Fibroblast of skin of scalp (primary cell): ENCODE data around the gene AURKAIP1.

Experiments
- DNase-seq: peaks from one replicate; pipeline ENCODE4 v3.0.0-alpha.2; 2013

Gene AURKAIP1

GRCh38 chr1:1359664-1360468 lies 15.1 kb downstream of the AURKAIP1 start:
- DNase-seq, result peak; percentile 89

GRCh38 chr1:1359308-1359663 lies 15.7 kb downstream of the AURKAIP1 start:
- peak; percentile 86 for DNase-seq

- peak; percentile 94 for DNase-seq
Measured at GRCh38 chr1:1358433-1359271, 16.4 kb downstream of the AURKAIP1 start, which contains the start of gene MXRA8. TSS of gene MXRA8 (minus strand) at chr1:1358555. CDS start at chr1:1358504, 51 bp downstream.

GRCh38 chr1:1357871-1358432 lies 17.1 kb downstream of the AURKAIP1 start:
- DNase-seq, result no peak

- DNase-seq, result no peak
Measured at GRCh38 chr1:1356796-1357401, 18.1 kb downstream of the AURKAIP1 start.

DNA sequence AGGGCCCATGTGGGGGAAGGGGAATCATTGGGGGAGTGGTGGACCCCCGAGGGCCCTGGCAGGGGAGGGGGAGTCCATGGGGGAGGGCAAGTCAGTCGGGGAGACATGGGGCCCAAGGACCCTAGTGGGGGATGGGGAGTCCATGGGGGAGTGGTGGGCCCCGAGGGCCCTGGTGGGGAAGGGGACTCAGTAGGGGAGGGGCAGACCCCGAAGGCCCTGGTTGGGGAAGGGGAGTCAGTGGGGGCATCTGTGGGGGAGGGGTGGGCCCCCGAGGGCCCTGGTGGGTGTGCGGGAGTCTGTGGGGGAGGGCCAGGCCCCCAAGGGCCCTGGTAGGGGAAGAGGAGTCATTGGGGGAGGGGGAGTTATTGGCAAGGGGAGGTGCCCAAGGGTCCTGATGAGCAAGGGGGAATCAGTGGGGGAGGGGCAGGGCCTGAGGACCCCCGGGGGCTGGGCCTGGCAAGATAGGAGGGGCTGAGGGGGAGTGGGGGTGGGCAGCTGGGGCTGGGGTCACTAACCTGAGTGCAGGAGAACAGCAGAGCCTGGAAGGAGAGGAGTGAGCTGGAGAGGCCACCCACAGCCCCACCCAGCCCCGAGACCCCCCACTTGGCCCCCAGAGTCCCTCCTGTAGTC lies 18.7 kb downstream of the AURKAIP1 start:
- DNase-seq, result no peak

DNA sequence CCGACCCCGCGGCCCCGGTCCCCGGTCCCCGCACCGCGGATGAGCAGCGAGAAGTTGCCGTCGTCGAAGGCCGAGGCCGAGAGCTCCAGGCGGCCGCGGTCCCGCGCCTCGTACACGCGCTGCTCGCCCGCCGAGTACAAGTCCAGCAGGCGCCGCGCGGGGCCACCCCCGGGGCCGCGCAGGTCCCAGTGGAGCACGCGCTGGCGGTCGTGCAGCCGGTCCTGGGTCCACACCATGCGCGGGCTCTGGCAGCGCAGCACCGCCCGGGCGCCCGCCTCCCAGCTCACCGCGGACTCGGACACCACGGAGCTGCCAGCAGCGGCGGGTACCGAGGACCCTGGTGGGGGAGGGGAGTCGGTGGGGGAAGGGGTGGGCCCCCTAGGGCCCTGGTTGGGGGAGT lies 19.6 kb downstream of the AURKAIP1 start:
- DNase-seq, result no peak

- DNase-seq, result no peak
Measured at GRCh38 chr1:1354271-1355247, 20.4 kb downstream of the AURKAIP1 start.

DNA sequence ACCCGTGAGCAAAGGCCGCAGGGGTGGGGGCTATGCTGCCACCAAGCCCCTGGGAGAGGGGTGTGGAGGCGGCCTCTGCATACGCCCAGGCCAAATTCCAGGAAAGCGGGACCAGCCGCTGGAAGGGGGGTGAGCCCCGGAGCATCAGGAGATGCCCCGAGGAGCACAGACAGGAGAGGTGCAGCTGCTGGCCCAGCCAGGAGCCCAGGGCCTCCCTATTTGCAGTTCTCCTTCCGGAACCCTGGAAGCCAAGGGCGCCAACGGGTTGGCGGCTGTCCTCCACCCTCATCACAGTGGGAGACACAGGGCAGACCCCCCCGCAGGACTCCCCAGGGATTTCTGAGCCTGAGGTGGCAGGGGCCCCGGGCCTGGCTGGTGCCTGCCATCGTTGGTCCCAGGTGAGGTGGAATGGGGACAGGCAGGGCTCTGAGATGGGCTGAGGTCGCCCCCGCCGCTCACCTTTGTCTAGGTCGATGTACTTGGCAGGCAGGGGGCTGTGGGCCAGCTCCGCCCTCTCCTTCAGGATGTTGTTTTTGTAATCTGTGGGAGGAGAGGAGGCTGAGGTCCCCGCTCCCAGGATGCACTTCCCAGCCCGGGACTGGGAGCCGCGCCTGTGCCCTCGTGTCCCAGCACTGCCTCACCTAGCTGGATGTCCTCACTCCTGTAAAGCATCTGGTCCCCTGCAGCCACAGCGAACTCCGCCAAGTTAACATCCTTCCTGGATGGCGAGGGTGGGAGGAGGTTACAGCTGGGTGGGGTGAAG lies 21.4 kb downstream of the AURKAIP1 start:
- DNase-seq, result no peak

DNA sequence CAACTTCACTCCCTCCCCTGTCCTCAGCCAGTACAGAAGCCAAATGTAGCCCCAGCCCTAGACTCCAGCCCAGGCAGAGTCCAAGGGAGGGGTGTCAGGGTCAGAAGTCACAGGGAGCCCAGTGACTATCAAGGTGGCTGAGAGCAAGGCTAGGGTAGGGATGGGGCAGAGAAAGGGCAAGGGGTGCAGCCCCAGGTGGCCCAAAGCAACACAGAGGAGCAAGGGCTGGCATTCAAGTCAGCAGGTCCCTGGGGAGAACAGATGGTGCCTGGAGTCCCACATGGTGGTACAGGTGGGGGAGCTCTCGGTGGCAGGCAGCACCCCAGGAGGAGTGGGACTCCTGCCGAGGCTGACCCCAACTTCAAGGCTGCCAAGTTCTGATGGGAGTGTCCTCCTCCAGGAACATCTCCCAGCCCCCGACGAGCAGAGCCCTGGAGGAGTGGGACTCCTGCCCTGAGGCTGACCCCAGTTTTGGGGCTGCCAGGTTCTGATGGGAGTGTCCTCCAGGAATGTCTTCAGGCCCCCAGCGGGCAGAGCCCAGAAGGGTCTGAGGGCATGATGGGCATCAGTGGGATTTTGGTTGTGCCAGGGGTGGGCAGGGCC lies 22.1 kb downstream of the AURKAIP1 start:
- no peak for DNase-seq

- peak; percentile 41 for DNase-seq
Measured at GRCh38 chr1:1351511-1352427, 23.2 kb downstream of the AURKAIP1 start.

DNA sequence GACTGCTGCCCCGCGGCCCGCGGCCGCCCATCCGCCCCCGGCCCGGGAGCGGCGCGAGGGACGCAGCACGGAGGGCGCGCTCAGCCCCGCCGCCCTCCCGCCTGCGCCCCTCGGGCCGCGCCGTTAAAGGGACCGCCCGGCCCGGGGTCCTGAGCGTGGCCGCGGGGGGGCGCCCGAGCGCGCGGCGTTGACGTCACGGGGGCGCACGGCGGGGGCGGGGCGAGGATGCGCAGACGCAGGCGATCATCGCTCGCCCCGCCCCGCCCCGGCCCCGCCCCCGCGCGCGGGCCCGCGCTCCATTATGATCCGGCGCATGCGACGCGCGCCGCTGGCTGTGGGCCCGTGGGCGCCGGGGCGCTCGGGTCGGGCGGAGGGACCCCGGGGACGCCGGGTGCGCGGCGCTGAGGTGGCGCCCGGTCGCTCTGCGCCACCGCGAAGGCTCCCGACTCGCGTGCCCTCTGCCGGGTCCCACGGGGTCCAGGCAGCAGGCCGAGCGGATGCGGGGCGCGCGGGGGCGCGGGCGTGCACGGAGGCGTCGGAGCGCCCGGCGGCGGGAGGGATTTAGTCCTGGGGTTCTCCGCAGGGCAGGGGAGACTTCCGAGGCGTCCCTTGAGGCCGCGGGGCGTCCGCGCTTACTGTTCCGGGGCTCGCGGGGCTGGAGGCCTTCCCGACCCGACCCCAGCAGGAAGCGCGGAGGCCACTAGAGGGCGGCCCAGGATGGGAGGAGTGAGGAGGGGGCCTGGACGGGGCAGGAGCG lies 25.6 kb downstream of the AURKAIP1 start, which contains the start of gene DVL1:
DVL1 (minus strand) TSS at position 163 of the 757 bp plus-strand sequence. CDS start 353 bp downstream, outside the sequence.
- DNase-seq, result peak; percentile 79

DNA sequence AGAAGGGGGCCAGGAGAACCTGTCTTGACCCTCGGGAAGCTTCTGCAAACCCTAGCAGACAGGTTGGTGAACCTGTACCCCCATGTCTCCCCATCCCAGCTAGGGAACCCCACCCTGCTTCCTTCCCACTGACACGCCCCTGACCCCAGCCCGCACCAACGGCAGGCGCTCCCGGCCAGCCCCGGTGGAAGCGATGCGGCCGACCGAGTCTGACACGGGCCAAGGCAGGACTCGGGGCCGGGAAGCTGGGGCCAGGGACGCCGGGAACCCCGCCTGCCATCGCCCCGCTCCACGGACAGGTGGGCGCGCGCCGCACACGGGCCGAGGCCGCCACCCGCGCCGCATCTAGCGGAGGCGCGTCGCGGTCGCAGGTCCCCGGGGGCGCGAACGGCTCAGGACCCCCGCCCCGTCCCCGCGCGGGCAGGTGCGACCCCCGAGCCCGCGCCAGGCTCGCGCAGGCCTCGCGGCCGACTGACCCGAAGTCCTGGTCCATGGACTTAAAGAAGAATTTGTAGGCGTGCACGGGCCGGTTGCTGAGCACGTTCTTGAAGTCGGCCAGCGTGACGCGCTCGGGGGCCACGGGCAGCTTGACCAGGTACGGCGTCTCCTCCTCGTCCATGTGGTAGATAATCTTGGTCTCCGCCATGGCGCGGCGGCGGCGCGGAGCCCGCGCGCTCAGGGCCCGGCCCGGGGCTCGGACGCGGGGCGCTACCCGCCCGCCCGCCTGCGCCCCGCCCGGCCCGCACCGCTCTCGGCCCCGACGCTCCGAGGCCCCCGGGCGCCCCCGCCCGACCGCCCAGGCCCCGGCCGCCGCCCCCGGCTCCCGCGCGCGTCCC lies 26.4 kb downstream of the AURKAIP1 start:
- no peak for DNase-seq

- no peak for DNase-seq
Measured at GRCh38 chr1:1347663-1348419, 27.2 kb downstream of the AURKAIP1 start.

GRCh38 chr1:1347026-1347595 lies 27.9 kb downstream of the AURKAIP1 start:
- DNase-seq, result no peak

DNA sequence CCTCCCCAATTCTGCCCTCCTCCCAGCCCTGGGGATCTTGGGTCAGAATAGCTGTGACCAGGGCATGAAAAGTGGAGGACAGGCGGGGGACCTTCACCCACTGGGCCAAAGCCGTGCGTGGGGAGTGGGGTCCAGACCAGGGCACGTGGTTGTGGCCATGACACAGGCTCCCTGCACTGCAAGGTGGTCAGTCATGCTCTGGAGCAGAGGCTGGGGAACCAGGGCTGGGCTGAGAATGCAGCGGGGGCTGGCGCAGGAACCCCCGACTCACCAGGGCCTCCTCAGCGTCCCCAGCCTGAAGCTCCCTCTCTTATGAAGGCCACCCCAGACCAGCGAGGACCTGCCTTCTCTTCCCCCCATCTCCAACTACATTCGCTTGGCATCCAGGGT lies 28.5 kb downstream of the AURKAIP1 start:
- no peak for DNase-seq
